ENCODE results near the gene DRC7.

DNA sequence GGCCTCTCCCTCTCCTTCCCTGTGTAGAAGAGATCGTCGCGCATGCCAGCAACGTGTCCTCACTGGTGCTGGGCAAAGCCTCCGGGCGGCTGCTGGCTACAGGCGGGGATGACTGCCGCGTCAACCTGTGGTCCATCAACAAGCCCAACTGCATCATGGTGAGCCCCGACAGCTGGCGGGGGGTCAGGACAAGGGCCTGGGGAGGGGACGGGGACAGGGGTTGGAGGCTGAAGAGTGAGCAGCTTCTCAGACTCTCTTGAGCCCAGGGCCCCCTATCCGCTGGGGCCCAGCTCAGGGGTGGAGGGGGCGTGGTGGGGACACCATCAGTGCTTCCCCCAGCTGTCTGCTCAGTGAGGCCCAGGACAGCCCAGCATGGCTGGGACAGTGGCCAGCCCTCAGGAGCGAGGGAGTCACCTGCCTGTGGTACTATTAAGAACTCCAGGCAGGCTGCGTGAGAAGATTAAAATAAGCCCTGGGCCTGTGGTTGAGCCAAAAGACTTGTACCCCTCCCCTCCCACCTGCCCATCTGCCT is 47.1 kb downstream of the DRC7 start:
- TF ChIP-seq, protein P1, sequence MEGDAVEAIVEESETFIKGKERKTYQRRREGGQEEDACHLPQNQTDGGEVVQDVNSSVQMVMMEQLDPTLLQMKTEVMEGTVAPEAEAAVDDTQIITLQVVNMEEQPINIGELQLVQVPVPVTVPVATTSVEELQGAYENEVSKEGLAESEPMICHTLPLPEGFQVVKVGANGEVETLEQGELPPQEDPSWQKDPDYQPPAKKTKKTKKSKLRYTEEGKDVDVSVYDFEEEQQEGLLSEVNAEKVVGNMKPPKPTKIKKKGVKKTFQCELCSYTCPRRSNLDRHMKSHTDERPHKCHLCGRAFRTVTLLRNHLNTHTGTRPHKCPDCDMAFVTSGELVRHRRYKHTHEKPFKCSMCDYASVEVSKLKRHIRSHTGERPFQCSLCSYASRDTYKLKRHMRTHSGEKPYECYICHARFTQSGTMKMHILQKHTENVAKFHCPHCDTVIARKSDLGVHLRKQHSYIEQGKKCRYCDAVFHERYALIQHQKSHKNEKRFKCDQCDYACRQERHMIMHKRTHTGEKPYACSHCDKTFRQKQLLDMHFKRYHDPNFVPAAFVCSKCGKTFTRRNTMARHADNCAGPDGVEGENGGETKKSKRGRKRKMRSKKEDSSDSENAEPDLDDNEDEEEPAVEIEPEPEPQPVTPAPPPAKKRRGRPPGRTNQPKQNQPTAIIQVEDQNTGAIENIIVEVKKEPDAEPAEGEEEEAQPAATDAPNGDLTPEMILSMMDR (IDR thresholded peaks at IDR 0.05): no peak
- TF ChIP-seq POLR2A (IDR thresholded peaks at IDR 0.05): no peak
